Keratinocyte (primary cell): ENCODE measurements around the gene CT45A1. TPM values are rescaled to one million over a fixed set of nuclear protein-coding genes. Genes with fewer than 3 reads are reported as not detected.
"Not testable (repeated sequence)": the region's sequence is repeated elsewhere in the genome, so short reads cannot be mapped to it uniquely, and the experiment has no call there.

Experiments used
- DNase-seq: peaks from one replicate; pipeline ENCODE4 v3.0.0-alpha.2; 2011; ENCODE audit warnings: low read depth, missing footprints, low spot score
- FAIRE-seq: peaks from 2 replicates; lab custom pipeline; 2011; peaks lifted over from hg19 to GRCh38; lab: Jason Lieb, UNC
- H2AFZ ChIP-seq: 2 replicates; pipeline ENCODE4 v1.6.0; 2012; ENCODE audit warnings: low read length, control low read depth, inconsistent platforms; ENCODE audit not compliant: control insufficient read depth
- H3K27ac ChIP-seq: 2 replicates; pipeline ENCODE4 v1.5.1; 2011; ENCODE audit warnings: low read length; ENCODE audit not compliant: control insufficient read depth, insufficient read depth
- H3K27me3 ChIP-seq: 3 replicates; pipeline ENCODE4 v1.6.0; 2011; ENCODE audit warnings: low read length; ENCODE audit not compliant: control insufficient read depth, insufficient read depth; ENCODE audit errors: extremely low read depth
- H3K36me3 ChIP-seq, 2 experiments: 2 replicates in 1 of 2; 3 replicates in 1 of 2; pipeline ENCODE4 v1.5.1; 2011; ENCODE audit warnings: low read length in 2 of 2, mild to moderate bottlenecking in 1 of 2; ENCODE audit not compliant: control insufficient read depth in 2 of 2, insufficient read depth in 2 of 2; ENCODE audit errors: extremely low read depth in 1 of 2
- H3K4me1 ChIP-seq: 3 replicates; pipeline ENCODE4 v1.5.1; 2011; ENCODE audit warnings: low read length; ENCODE audit not compliant: control insufficient read depth, insufficient read depth; ENCODE audit errors: extremely low read depth
- H3K4me2 ChIP-seq: 3 replicates; pipeline ENCODE4 v1.6.0; 2011; ENCODE audit warnings: low read depth, low read length; ENCODE audit not compliant: control insufficient read depth, insufficient read depth; ENCODE audit errors: extremely low read depth
- H3K4me3 ChIP-seq, 3 experiments: fragments of 200-600 bp in 1 of 3; sonication (generic) in 1 of 3; 2 replicates in 2 of 3; 3 replicates in 1 of 3; pipeline ENCODE4 v1.5.1; 2011 to 2016; ENCODE audit warnings: low read length in 3 of 3, mild to moderate bottlenecking in 3 of 3, control low read depth in 2 of 3, inconsistent platforms in 1 of 3, low read depth in 1 of 3, mixed read lengths in 1 of 3, mixed run types in 1 of 3, moderate library complexity in 1 of 3; ENCODE audit not compliant: control insufficient read depth in 2 of 3, insufficient read depth in 2 of 3; ENCODE audit errors: extremely low read depth in 1 of 3
- H3K79me2 ChIP-seq: 2 replicates; pipeline ENCODE4 v1.6.0; 2012; ENCODE audit warnings: low read length; ENCODE audit not compliant: control insufficient read depth, insufficient read depth
- H3K9ac ChIP-seq: 3 replicates; pipeline ENCODE4 v1.6.0; 2011; ENCODE audit warnings: low read length; ENCODE audit not compliant: control insufficient read depth, insufficient read depth; ENCODE audit errors: extremely low read depth
- H3K9me1 ChIP-seq: 3 replicates; pipeline ENCODE4 v1.6.0; 2011; ENCODE audit warnings: low read length; ENCODE audit not compliant: control insufficient read depth, insufficient read depth; ENCODE audit errors: extremely low read depth
- H3K9me3 ChIP-seq: 2 replicates; pipeline ENCODE4 v1.5.1; 2012; ENCODE audit warnings: low read depth, low read length; ENCODE audit not compliant: control insufficient read depth
- H4K20me1 ChIP-seq: 3 replicates; pipeline ENCODE4 v1.6.0; 2011; ENCODE audit warnings: low read length; ENCODE audit not compliant: control insufficient read depth, insufficient read depth; ENCODE audit errors: extremely low read depth
- dilution Hi-C: fragments of 300-500 bp; cut with MboI; formaldehyde crosslinking; loops from one replicate; pipeline ENCODE4 v1.7.0; 2020; ENCODE audit warnings: low sequenced_read_pairs; ENCODE audit not compliant: extremely low pct_ligation_motif_present
- polyA minus RNA-seq, 3 experiments: library from RNA; depleted of rRNA, polyadenylated mRNA; stranded (reverse); fragments of >200 nt; gene quantifications; 1 replicate in 1 of 3; 2 replicates in 1 of 3; 3 replicates in 1 of 3; pipeline ENCODE4 v1.2.3, GENCODE V29; 2011
- polyA plus RNA-seq, 5 experiments: library from polyadenylated mRNA; depleted of rRNA in 3 of 5; stranded (reverse) in 3 of 5; stranded (forward) in 1 of 5; unstranded in 1 of 5; fragments of >200 nt; gene quantifications; 1 replicate in 1 of 5; 2 replicates in 3 of 5; 3 replicates in 1 of 5; pipeline versions ENCODE4 v1.2.1 to v1.2.3, GENCODE V29; 2011 to 2012; ENCODE audit warnings: missing spikeins in 2 of 5, low read depth in 1 of 5, low replicate concordance in 1 of 5
- TF ChIP-seq, protein P1 (sequence below), 3 experiments: IDR thresholded peaks in 1 of 3; conservative IDR thresholded peaks in 1 of 3; optimal IDR thresholded peaks in 1 of 3; 2 replicates in 2 of 3; 3 replicates in 1 of 3; pipeline versions ENCODE3 to v1.5.1; 2011; ENCODE audit warnings: low read length in 3 of 3, mild to moderate bottlenecking in 3 of 3, moderate library complexity in 2 of 3, control low read depth in 1 of 3, inconsistent platforms in 1 of 3; ENCODE audit not compliant: insufficient read depth in 2 of 3; ENCODE audit errors: extremely low read depth in 1 of 3

Gene CT45A1, protein sequence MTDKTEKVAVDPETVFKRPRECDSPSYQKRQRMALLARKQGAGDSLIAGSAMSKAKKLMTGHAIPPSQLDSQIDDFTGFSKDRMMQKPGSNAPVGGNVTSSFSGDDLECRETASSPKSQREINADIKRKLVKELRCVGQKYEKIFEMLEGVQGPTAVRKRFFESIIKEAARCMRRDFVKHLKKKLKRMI
- polyA plus RNA-seq (not detected in 3 replicates), polyA minus RNA-seq (not detected in 3 replicates)
- not detected for polyA plus RNA-seq (2011; ENCODE audit: low read depth)
- not detected in 2 replicates for polyA plus RNA-seq (2011; cell fraction: cytosol; rRNA removed)
- not detected in 2 replicates for polyA plus RNA-seq (2011; cell fraction: nucleus; rRNA removed)
- polyA plus RNA-seq (2012; ENCODE audit: low replicate concordance) = not detected in 2 replicates
- polyA minus RNA-seq (2011; cell fraction: cytosol; rRNA and poly(A)+ RNA removed) = not detected
- polyA minus RNA-seq (2011; cell fraction: nucleus; rRNA and poly(A)+ RNA removed) = not detected in 2 replicates

DNA sequence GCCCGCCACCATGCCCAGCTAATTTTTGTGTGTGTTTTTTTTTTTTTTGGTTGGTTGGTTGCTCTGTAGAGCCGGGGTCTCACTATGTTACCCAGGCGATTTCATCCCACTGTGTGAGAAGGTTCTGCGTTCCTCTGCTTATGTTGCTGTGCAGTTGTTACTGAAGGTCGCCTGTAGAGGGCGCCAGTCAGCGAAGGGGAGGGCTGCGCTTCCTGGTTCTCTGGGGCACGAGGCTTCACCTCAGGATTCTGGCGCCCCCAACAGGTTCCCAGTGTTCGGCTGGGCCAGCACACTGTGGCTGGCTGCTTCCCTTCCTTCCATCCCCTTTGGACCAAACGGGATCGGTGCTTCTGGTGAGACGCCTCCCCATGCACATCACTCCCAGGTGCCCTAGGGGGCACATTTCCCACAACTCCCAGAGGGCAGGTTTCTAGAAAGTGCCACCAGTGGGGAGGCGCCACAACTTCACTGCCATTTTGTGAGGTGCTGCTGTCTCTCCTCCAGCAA is at the start of gene CT45A1:
Gene CT45A1, plus strand, starts transcription at position 457 of the 507 bp plus-strand sequence. CDS start 5,302 bp downstream, outside the sequence.
- H3K4me2 ChIP-seq = not testable (repeated sequence)

DNA sequence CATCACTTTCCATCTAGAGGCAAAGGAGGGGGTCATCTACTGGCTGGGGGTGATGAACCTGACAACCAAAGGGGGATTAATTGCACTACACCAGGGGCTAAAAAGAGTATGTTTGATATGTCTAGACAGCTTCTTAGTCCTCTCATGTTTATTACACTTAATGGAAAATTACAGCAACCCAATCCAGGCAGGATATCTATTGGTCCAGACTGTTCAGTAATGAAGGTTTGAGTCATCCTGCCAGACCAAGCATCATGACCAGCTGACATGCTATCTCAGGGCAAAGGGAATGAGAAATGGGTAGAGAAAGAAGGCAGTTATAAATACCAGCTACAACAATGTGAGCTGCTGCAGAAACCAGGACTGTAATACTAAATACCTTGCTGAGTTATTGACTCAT is 40.5 kb upstream of the CT45A1 start:
- H3K36me3 ChIP-seq, H3K4me2 ChIP-seq, H3K9ac ChIP-seq, H3K27ac ChIP-seq, H3K79me2 ChIP-seq, DNase-seq, H3K27me3 ChIP-seq, dilution Hi-C loops, H3K4me1 ChIP-seq, H3K9me3 ChIP-seq, FAIRE-seq, H3K9me1 ChIP-seq, H2AFZ ChIP-seq, H3K4me3 ChIP-seq, H4K20me1 ChIP-seq: not testable (repeated sequence)

More for the DNA sequence above, at the start of gene CT45A1:
- H3K27me3 ChIP-seq, dilution Hi-C loops, H3K27ac ChIP-seq, FAIRE-seq, H3K79me2 ChIP-seq, DNase-seq, H2AFZ ChIP-seq, H3K36me3 ChIP-seq, H3K9me3 ChIP-seq, H3K4me3 ChIP-seq, H3K9ac ChIP-seq, H3K4me1 ChIP-seq, H4K20me1 ChIP-seq, H3K9me1 ChIP-seq: not testable (repeated sequence)
- TF ChIP-seq, protein P1, sequence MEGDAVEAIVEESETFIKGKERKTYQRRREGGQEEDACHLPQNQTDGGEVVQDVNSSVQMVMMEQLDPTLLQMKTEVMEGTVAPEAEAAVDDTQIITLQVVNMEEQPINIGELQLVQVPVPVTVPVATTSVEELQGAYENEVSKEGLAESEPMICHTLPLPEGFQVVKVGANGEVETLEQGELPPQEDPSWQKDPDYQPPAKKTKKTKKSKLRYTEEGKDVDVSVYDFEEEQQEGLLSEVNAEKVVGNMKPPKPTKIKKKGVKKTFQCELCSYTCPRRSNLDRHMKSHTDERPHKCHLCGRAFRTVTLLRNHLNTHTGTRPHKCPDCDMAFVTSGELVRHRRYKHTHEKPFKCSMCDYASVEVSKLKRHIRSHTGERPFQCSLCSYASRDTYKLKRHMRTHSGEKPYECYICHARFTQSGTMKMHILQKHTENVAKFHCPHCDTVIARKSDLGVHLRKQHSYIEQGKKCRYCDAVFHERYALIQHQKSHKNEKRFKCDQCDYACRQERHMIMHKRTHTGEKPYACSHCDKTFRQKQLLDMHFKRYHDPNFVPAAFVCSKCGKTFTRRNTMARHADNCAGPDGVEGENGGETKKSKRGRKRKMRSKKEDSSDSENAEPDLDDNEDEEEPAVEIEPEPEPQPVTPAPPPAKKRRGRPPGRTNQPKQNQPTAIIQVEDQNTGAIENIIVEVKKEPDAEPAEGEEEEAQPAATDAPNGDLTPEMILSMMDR (optimal IDR thresholded peaks at IDR 0.05 in 1 of 3, IDR thresholded peaks at IDR 0.05 in 1 of 3, conservative IDR thresholded peaks at IDR 0.05 in 1 of 3; ENCODE audit: extremely low read depth in 1 of 3, insufficient read depth in 2 of 3, low read length in 3 of 3) = peak in 1 of 3 experiments; percentile 6
